HL-60 (cell line): Measurements from ENCODE around the gene SERTAD1.

ENCODE experiments used
- DNase-seq, 2 experiments: peaks; one replicate each; pipeline ENCODE4 v3.0.0-alpha.2; 2010 to 2020; ENCODE audit warnings: low read depth in 1 of 2, low spot score in 1 of 2
- H3K27ac ChIP-seq: fragments of 250-450 bp; sonication (Bioruptor Pico); replicated peaks from 2 replicates; pipeline ENCODE4 v1.5.1; 2020; ENCODE audit warnings: mild to moderate bottlenecking, moderate library complexity
- H3K27me3 ChIP-seq: fragments of 250-450 bp; sonication (Bioruptor Pico); 2 replicates; pipeline ENCODE4 v1.5.1; 2021; ENCODE audit warnings: mild to moderate bottlenecking, moderate library complexity; ENCODE audit not compliant: insufficient read depth, poor library complexity, severe bottlenecking
- H3K4me3 ChIP-seq: replicated peaks from 2 replicates; pipeline ENCODE4 v1.5.1; 2011; ENCODE audit warnings: mild to moderate bottlenecking, control low read depth, low read length; ENCODE audit not compliant: insufficient read depth
- GABPA ChIP-seq: IDR thresholded peaks from 2 replicates; pipeline ENCODE4 v1.6.1; 2012; ENCODE audit warnings: low read depth
- POLR2AphosphoS5 ChIP-seq: IDR thresholded peaks from 2 replicates; pipeline ENCODE4 v1.6.1; 2012; ENCODE audit warnings: low read depth
- SPI1 ChIP-seq: IDR thresholded peaks from 2 replicates; pipeline ENCODE4 v1.6.1; 2012; ENCODE audit warnings: low read depth, mild to moderate bottlenecking, borderline replicate concordance
- TF ChIP-seq, protein P1 (sequence below): IDR thresholded peaks from one replicate; pipeline ENCODE4 v1.5.1; 2011; ENCODE audit warnings: low read length, control low read depth, inconsistent platforms; ENCODE audit not compliant: insufficient read depth
- TF ChIP-seq, protein P2 (sequence below): IDR thresholded peaks from 2 replicates; pipeline ENCODE4 v1.6.1; 2012; ENCODE audit warnings: low read depth; ENCODE audit not compliant: insufficient replicate concordance

The SERTAD1 gene

DNA sequence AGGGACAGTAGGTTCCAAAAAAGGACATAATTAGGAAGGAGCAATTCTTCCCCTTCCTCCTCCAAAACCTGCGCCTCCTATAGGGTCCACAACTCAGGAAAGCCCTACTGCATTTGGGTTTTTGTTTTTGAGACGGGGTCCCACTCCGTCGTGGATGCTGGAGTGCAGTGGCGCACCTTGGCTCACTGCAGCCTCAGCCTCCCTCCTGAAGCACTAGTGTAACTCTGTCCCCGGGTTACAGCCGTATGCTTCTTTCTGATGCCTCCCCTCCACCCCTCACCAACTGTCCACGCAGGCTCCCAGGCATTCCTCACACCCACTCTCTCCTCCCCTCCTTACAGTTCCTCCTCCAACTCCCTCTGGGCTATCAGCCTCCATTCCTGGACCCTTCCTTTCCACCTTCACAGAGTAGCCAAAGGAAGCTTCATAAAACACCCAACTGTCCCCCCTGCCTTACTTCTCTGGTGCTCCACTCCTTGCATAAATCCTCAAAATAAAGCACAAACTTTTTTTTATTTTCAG lies 20.5 kb upstream of the SERTAD1 start:
- H3K27ac ChIP-seq, result no peak overlapping the region
- H3K27me3 ChIP-seq, result no peaks in the 10 kb centered on the region
- no peak overlapping the region for H3K4me3 ChIP-seq
- TF ChIP-seq SPI1 (no peak), POLR2AphosphoS5 (no peak), GABPA (no peak)
- TF ChIP-seq, protein P1, sequence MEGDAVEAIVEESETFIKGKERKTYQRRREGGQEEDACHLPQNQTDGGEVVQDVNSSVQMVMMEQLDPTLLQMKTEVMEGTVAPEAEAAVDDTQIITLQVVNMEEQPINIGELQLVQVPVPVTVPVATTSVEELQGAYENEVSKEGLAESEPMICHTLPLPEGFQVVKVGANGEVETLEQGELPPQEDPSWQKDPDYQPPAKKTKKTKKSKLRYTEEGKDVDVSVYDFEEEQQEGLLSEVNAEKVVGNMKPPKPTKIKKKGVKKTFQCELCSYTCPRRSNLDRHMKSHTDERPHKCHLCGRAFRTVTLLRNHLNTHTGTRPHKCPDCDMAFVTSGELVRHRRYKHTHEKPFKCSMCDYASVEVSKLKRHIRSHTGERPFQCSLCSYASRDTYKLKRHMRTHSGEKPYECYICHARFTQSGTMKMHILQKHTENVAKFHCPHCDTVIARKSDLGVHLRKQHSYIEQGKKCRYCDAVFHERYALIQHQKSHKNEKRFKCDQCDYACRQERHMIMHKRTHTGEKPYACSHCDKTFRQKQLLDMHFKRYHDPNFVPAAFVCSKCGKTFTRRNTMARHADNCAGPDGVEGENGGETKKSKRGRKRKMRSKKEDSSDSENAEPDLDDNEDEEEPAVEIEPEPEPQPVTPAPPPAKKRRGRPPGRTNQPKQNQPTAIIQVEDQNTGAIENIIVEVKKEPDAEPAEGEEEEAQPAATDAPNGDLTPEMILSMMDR, result no peak
- TF ChIP-seq, protein P2, sequence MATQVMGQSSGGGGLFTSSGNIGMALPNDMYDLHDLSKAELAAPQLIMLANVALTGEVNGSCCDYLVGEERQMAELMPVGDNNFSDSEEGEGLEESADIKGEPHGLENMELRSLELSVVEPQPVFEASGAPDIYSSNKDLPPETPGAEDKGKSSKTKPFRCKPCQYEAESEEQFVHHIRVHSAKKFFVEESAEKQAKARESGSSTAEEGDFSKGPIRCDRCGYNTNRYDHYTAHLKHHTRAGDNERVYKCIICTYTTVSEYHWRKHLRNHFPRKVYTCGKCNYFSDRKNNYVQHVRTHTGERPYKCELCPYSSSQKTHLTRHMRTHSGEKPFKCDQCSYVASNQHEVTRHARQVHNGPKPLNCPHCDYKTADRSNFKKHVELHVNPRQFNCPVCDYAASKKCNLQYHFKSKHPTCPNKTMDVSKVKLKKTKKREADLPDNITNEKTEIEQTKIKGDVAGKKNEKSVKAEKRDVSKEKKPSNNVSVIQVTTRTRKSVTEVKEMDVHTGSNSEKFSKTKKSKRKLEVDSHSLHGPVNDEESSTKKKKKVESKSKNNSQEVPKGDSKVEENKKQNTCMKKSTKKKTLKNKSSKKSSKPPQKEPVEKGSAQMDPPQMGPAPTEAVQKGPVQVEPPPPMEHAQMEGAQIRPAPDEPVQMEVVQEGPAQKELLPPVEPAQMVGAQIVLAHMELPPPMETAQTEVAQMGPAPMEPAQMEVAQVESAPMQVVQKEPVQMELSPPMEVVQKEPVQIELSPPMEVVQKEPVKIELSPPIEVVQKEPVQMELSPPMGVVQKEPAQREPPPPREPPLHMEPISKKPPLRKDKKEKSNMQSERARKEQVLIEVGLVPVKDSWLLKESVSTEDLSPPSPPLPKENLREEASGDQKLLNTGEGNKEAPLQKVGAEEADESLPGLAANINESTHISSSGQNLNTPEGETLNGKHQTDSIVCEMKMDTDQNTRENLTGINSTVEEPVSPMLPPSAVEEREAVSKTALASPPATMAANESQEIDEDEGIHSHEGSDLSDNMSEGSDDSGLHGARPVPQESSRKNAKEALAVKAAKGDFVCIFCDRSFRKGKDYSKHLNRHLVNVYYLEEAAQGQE, result no peak
- no peak for DNase-seq

DNA sequence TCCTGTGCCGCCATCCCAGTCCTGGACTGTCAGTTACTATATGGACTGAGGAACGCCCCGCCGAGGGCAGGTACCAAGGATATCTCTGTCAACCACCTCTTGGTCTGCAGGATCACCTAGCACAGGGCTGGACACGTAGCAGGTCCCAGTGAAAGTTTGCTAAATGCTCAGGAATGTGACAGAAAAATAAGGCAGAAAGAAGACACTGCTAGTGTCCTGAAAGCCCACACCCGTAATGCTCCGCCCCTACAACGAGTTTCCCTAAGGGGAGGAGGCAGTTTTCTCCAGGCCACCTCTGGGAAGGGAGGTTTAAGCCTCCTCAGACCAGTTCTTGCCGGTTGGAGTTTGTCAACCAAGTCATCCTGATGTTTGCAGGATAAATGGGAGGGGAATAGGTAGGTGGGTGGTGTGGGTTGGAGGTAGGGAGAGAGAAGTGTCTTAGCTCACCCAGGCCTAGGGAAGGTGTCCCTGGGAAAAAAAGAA lies 20.0 kb upstream of the SERTAD1 start:
- H3K27me3 ChIP-seq, result no peaks in the 10 kb centered on the region
- no peak overlapping the region for H3K4me3 ChIP-seq
- H3K27ac ChIP-seq, result no peak overlapping the region
- TF ChIP-seq, protein P1, result no peak
- no peak for TF ChIP-seq SPI1
- TF ChIP-seq, protein P2, result no peak
- no peak for TF ChIP-seq POLR2AphosphoS5
- TF ChIP-seq GABPA, result no peak
- no peak for DNase-seq

DNA sequence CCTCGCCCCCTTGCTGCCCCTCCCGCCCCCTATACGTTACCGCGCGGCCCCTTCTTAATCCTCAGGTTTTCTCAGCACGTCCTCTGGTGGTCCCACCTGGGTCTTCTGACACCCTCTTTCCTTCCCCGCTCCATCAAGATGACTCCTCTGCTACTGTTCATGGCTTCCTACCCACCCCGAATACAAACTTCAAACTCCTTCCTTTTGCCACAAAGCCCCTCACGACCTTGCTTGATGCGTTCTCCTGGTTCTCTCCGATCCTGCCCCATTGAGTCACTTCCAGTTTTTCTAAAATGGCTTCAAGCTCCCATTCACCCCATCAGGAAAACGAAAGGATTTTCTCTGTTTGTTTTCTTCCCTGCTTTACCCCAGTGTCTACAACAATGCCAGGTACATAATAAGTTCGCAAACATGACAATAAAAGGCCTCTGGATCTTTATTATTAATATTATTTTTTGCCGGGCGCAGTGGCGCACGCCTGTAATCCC lies 19.1 kb upstream of the SERTAD1 start:
- peak overlapping the region; percentile 60 for H3K4me3 ChIP-seq
- no peak for TF ChIP-seq GABPA
- TF ChIP-seq, protein P2, result no peak
- H3K27me3 ChIP-seq, result no peaks in the 10 kb centered on the region
- H3K27ac ChIP-seq, result peak overlapping the region; percentile 83
- no peak for DNase-seq
